ENCODE results near the gene ELOA. TPM values are rescaled to one million over a fixed set of nuclear protein-coding genes. Genes with fewer than 3 reads are reported as not detected.

ELOA gene
- total and polyA plus RNA-seq, 9 of the 15 experiments (the other 6 are each of a cell fraction or from before 2014, with no cell fraction given), result 31.9 to 98.6 (median 61.3) TPM

- TF ChIP-seq, protein P1, sequence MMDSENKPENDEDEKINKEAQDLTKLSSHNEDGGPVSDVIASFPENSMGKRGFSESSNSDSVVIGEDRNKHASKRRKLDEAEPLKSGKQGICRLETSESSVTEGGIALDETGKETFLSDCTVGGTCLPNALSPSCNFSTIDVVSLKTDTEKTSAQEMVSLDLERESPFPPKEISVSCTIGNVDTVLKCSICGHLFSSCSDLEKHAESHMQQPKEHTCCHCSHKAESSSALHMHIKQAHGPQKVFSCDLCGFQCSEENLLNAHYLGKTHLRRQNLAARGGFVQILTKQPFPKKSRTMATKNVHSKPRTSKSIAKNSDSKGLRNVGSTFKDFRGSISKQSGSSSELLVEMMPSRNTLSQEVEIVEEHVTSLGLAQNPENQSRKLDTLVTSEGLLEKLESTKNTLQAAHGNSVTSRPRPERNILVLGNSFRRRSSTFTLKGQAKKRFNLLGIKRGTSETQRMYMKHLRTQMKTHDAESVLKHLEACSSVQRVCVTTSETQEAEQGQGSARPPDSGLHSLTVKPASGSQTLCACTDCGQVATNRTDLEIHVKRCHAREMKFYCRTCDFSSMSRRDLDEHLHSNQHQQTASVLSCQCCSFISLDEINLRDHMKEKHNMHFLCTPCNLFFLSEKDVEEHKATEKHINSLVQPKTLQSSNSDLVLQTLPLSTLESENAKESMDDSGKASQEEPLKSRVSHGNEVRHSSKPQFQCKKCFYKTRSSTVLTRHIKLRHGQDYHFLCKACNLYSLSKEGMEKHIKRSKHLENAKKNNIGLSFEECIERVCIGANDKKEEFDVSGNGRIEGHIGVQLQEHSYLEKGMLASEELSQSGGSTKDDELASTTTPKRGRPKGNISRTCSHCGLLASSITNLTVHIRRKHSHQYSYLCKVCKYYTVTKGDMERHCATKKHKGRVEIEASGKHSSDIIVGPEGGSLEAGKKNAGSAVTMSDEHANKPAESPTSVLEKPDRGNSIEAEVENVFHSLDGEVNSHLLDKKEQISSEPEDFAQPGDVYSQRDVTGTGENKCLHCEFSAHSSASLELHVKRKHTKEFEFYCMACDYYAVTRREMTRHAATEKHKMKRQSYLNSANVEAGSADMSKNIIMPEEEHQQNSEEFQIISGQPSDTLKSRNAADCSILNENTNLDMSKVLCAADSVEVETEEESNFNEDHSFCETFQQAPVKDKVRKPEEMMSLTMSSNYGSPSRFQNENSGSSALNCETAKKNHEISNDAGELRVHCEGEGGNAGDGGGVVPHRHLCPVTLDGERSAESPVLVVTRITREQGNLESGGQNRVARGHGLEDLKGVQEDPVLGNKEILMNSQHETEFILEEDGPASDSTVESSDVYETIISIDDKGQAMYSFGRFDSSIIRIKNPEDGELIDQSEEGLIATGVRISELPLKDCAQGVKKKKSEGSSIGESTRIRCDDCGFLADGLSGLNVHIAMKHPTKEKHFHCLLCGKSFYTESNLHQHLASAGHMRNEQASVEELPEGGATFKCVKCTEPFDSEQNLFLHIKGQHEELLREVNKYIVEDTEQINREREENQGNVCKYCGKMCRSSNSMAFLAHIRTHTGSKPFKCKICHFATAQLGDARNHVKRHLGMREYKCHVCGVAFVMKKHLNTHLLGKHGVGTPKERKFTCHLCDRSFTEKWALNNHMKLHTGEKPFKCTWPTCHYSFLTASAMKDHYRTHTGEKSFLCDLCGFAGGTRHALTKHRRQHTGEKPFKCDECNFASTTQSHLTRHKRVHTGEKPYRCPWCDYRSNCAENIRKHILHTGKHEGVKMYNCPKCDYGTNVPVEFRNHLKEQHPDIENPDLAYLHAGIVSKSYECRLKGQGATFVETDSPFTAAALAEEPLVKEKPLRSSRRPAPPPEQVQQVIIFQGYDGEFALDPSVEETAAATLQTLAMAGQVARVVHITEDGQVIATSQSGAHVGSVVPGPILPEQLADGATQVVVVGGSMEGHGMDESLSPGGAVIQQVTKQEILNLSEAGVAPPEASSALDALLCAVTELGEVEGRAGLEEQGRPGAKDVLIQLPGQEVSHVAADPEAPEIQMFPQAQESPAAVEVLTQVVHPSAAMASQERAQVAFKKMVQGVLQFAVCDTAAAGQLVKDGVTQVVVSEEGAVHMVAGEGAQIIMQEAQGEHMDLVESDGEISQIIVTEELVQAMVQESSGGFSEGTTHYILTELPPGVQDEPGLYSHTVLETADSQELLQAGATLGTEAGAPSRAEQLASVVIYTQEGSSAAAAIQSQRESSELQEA (IDR thresholded peaks at IDR 0.05; ENCODE audit: low read depth), result peak; percentile 37; the same call in 1 of the 2 replicates
- TF ChIP-seq ZBTB49 (CRISPR knock-in tag; IDR thresholded peaks at IDR 0.05; ENCODE audit: borderline replicate concordance) (no peak), ZNF175 (CRISPR knock-in tag; IDR thresholded peaks at IDR 0.05; ENCODE audit: low read depth) (no peak), NELFE (IDR thresholded peaks at IDR 0.05; ENCODE audit: insufficient read depth, insufficient read length) (no peak), NBN (IDR thresholded peaks at IDR 0.05; ENCODE audit: low read depth) (no peak), NFXL1 (CRISPR knock-in tag; IDR thresholded peaks at IDR 0.05) (no peak), ZNF512 (tag; IDR thresholded peaks at IDR 0.05) (no peak), ZC3H8 (IDR thresholded peaks at IDR 0.05) (no peak), MYNN (IDR thresholded peaks at IDR 0.05) (no peak), MYNN (CRISPR knock-in tag; IDR thresholded peaks at IDR 0.05) (no peak), ZEB2 (IDR thresholded peaks at IDR 0.05) (no peak), POLR2G (IDR thresholded peaks at IDR 0.05; ENCODE audit: low read depth, low read length) (no peak), NFE2L1 (tag; IDR thresholded peaks at IDR 0.05; ENCODE audit: borderline replicate concordance, low read depth) (no peak), RBM22 (IDR thresholded peaks at IDR 0.05; ENCODE audit: low read depth, low read length, poor library complexity, severe bottlenecking) (no peak), ZNF347 (CRISPR knock-in tag; IDR thresholded peaks at IDR 0.05; ENCODE audit: low read depth) (no peak), PTTG1 (tag; IDR thresholded peaks at IDR 0.05; ENCODE audit: low read depth) (no peak)
- TF ChIP-seq, protein P2, sequence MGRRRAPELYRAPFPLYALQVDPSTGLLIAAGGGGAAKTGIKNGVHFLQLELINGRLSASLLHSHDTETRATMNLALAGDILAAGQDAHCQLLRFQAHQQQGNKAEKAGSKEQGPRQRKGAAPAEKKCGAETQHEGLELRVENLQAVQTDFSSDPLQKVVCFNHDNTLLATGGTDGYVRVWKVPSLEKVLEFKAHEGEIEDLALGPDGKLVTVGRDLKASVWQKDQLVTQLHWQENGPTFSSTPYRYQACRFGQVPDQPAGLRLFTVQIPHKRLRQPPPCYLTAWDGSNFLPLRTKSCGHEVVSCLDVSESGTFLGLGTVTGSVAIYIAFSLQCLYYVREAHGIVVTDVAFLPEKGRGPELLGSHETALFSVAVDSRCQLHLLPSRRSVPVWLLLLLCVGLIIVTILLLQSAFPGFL (CRISPR knock-in tag; IDR thresholded peaks at IDR 0.05), result no peak
Observed at GRCh38 chr1:23809751-23810171, 66.5 kb downstream of the ELOA start (continued).

All from K562 (cell line).